H1 (cell line): ENCODE measurements around the gene SNED1.

Experiments used
- CTCF ChIP-seq, 3 experiments: IDR thresholded peaks; 1 replicate in 2 of 3; 2 replicates in 1 of 3; pipeline versions ENCODE4 v1.5.1 to v1.6.1; 2011; ENCODE audit warnings: low read length in 3 of 3, mild to moderate bottlenecking in 3 of 3, inconsistent platforms in 2 of 3, low read depth in 1 of 3, moderate library complexity in 1 of 3; ENCODE audit not compliant: insufficient read depth in 1 of 3; ENCODE audit errors: control extremely low read depth in 1 of 3
- EZH2 ChIP-seq: fragments of 200-600 bp; sonication (generic); IDR thresholded peaks from 2 replicates; pipeline ENCODE4 v1.7.1; 2012; ENCODE audit warnings: low read depth, mild to moderate bottlenecking, moderate library complexity, low read length, inconsistent platforms; ENCODE audit not compliant: severe bottlenecking
- KDM1A ChIP-seq: fragments of 200-600, 300-600 bp; sonication (generic); IDR thresholded peaks from 2 replicates; pipeline ENCODE4 v1.7.1; 2016; ENCODE audit warnings: mild to moderate bottlenecking, low read length, borderline replicate concordance
- POLR2A ChIP-seq, 2 experiments: IDR thresholded peaks; 1 replicate in 1 of 2; 2 replicates in 1 of 2; pipeline ENCODE4 v1.6.1; 2011; ENCODE audit warnings: low read depth in 2 of 2, low read length in 2 of 2, mild to moderate bottlenecking in 2 of 2; ENCODE audit errors: control extremely low read depth in 1 of 2
- POLR2AphosphoS5 ChIP-seq: IDR thresholded peaks from 2 replicates; pipeline ENCODE4 v1.6.1; 2011; ENCODE audit warnings: low read depth, low read length
- YY1 ChIP-seq: IDR thresholded peaks from 2 replicates; pipeline ENCODE4 v1.6.1; 2011; ENCODE audit warnings: low read depth, mild to moderate bottlenecking, low read length

GRCh38 chr2:241048949-241049343, 50.5 kb downstream of the SNED1 start:
- no peak for TF ChIP-seq POLR2A (IDR thresholded peaks at IDR 0.05; ENCODE audit: control extremely low read depth in 1 of 2, low read depth in 2 of 2, low read length in 2 of 2)
- no peak for TF ChIP-seq CTCF (IDR thresholded peaks at IDR 0.05; ENCODE audit: control extremely low read depth in 1 of 3, insufficient read depth in 1 of 3, low read depth in 1 of 3, low read length in 3 of 3)
- TF ChIP-seq EZH2, result no peak
- no peak for TF ChIP-seq YY1
- no peak for TF ChIP-seq POLR2AphosphoS5
- no peak for TF ChIP-seq KDM1A
